NCI-H1930 (cell line): ENCODE measurements around the gene CCDC192.
"Not testable (repeated sequence)": the region's sequence is repeated elsewhere in the genome, so short reads cannot be mapped to it uniquely, and the experiment has no call there.

Source experiments
- DNase-seq, 2 experiments: peaks; one replicate each; lab custom pipeline; 2025; lab: John Stamatoyannopoulos, UW

Gene CCDC192

GRCh38 chr5:127847641-127848040 lies 144.4 kb downstream of the CCDC192 start:
- DNase-seq, result not testable (repeated sequence)

- no peak for DNase-seq
Observed at GRCh38 chr5:127848098-127848497, 144.9 kb downstream of the CCDC192 start.

GRCh38 chr5:127849408-127849807 lies 146.2 kb downstream of the CCDC192 start:
- no peak for DNase-seq

- no peak for DNase-seq
Observed at GRCh38 chr5:127849891-127850290, 146.7 kb downstream of the CCDC192 start.

GRCh38 chr5:127851964-127852363 lies 148.8 kb downstream of the CCDC192 start:
- no peak for DNase-seq

- no peak for DNase-seq
Observed at GRCh38 chr5:127854520-127854919, 151.3 kb downstream of the CCDC192 start.

GRCh38 chr5:127856292-127856691 lies 153.1 kb downstream of the CCDC192 start:
- no peak for DNase-seq

GRCh38 chr5:127858116-127858784 lies 155.1 kb downstream of the CCDC192 start:
- DNase-seq, result no peak

- DNase-seq, result no peak
Observed at GRCh38 chr5:127860291-127860690, 157.1 kb downstream of the CCDC192 start.

GRCh38 chr5:127863161-127863560 lies 160.0 kb downstream of the CCDC192 start:
- DNase-seq, result no peak

GRCh38 chr5:127863610-127864395 lies 160.6 kb downstream of the CCDC192 start:
- DNase-seq, result no peak

GRCh38 chr5:127864511-127864910 lies 161.3 kb downstream of the CCDC192 start:
- DNase-seq, result no peak

- DNase-seq, result no peak
Observed at GRCh38 chr5:127865273-127865672, 162.1 kb downstream of the CCDC192 start.

GRCh38 chr5:127867022-127867783 lies 164.0 kb downstream of the CCDC192 start:
- DNase-seq, result no peak

- DNase-seq, result no peak
Observed at GRCh38 chr5:127870914-127871313, 167.7 kb downstream of the CCDC192 start.

GRCh38 chr5:127871503-127872153 lies 168.4 kb downstream of the CCDC192 start:
- no peak for DNase-seq

GRCh38 chr5:127872494-127872893 lies 169.3 kb downstream of the CCDC192 start:
- DNase-seq, result no peak

GRCh38 chr5:127875235-127876021 lies 172.2 kb downstream of the CCDC192 start:
- DNase-seq, result peak; percentile 3 to 22

- no peak for DNase-seq
Observed at GRCh38 chr5:127876384-127876783, 173.2 kb downstream of the CCDC192 start.

- no peak for DNase-seq
Observed at GRCh38 chr5:127878174-127878750, 175.1 kb downstream of the CCDC192 start.

- no peak for DNase-seq
Observed at GRCh38 chr5:127884416-127884815, 181.2 kb downstream of the CCDC192 start.
